HepG2 (cell line): ENCODE data around the gene CMTM4. TPM values are rescaled to one million over a fixed set of nuclear protein-coding genes. Genes with fewer than 3 reads are reported as not detected.

Experiments used
- ARNTL ChIP-seq: sonication (generic); formaldehyde crosslinking; IDR thresholded peaks from 2 replicates; pipeline ENCODE4 v1.4.0; 2020; ENCODE audit warnings: mild to moderate bottlenecking, missing genetic modification reagents
- CAMTA2 ChIP-seq: sonication (generic); formaldehyde crosslinking; IDR thresholded peaks from 2 replicates; pipeline ENCODE4 v1.4.0; 2020; ENCODE audit warnings: mild to moderate bottlenecking, missing genetic modification reagents, borderline replicate concordance
- IRX3 ChIP-seq: sonication (generic); formaldehyde crosslinking; IDR thresholded peaks from 2 replicates; pipeline ENCODE4 v1.8.1; 2023; ENCODE audit warnings: mild to moderate bottlenecking, low read depth, missing genetic modification reagents, borderline replicate concordance
- MED1 ChIP-seq: sonication (generic); formaldehyde crosslinking; IDR thresholded peaks from 2 replicates; pipeline ENCODE4 v1.4.0; 2020; ENCODE audit warnings: missing genetic modification reagents
- MEIS2 ChIP-seq: sonication (generic); formaldehyde crosslinking; IDR thresholded peaks from 2 replicates; pipeline ENCODE4 v1.9.0; 2021; ENCODE audit warnings: mild to moderate bottlenecking, missing genetic modification reagents
- MZF1 ChIP-seq: sonication (generic); formaldehyde crosslinking; IDR thresholded peaks from 2 replicates; pipeline ENCODE4 v1.8.1; 2023; ENCODE audit warnings: mild to moderate bottlenecking, missing genetic modification reagents, borderline replicate concordance
- PAX8 ChIP-seq: sonication (generic); formaldehyde crosslinking; IDR thresholded peaks from 2 replicates; pipeline ENCODE4 v1.8.0; 2022; ENCODE audit warnings: mild to moderate bottlenecking, missing genetic modification reagents, borderline replicate concordance
- SMARCE1 ChIP-seq: fragments of 450-650 bp; IDR thresholded peaks from 2 replicates; pipeline ENCODE4 v1.6.1; 2017; ENCODE audit warnings: borderline replicate concordance
- TBL1XR1 ChIP-seq: fragments of 150-350 bp; IDR thresholded peaks from 2 replicates; pipeline ENCODE4 v1.6.1; 2014; ENCODE audit warnings: borderline replicate concordance, low read length; ENCODE audit not compliant: partially characterized antibody
- TRIM24 ChIP-seq: sonication (generic); formaldehyde crosslinking; IDR thresholded peaks from 2 replicates; pipeline ENCODE4 v1.8.0; 2022; ENCODE audit warnings: mild to moderate bottlenecking, missing genetic modification reagents
- ZC3H13 ChIP-seq: sonication (generic); formaldehyde crosslinking; IDR thresholded peaks from 2 replicates; pipeline ENCODE4 v1.8.1; 2023; ENCODE audit warnings: mild to moderate bottlenecking, missing genetic modification reagents, moderate library complexity
- ZKSCAN8 ChIP-seq: IDR thresholded peaks from 2 replicates; pipeline ENCODE4 v1.6.1; 2016; ENCODE audit warnings: borderline replicate concordance, missing genetic modification reagents, missing compliant biosample characterization
- ZNF225 ChIP-seq: sonication (generic); formaldehyde crosslinking; IDR thresholded peaks from 2 replicates; pipeline ENCODE4 v1.4.0; 2020; ENCODE audit warnings: mild to moderate bottlenecking, missing genetic modification reagents
- ZNF282 ChIP-seq: fragments of 450-650 bp; IDR thresholded peaks from 2 replicates; pipeline ENCODE4 v1.6.1; 2018; ENCODE audit not compliant: partially characterized antibody
- ZNF367 ChIP-seq: sonication (generic); formaldehyde crosslinking; IDR thresholded peaks from 2 replicates; pipeline ENCODE4 v1.4.0; 2020; ENCODE audit warnings: missing genetic modification reagents, borderline replicate concordance
- ZNF432 ChIP-seq: sonication (generic); formaldehyde crosslinking; IDR thresholded peaks from 2 replicates; pipeline ENCODE4 v1.5.0; 2020; ENCODE audit warnings: missing genetic modification reagents, mild to moderate bottlenecking, borderline replicate concordance
- ZNF460 ChIP-seq: sonication (generic); formaldehyde crosslinking; IDR thresholded peaks from 2 replicates; pipeline ENCODE4 v1.5.1; 2020; ENCODE audit warnings: missing genetic modification reagents, mild to moderate bottlenecking, borderline replicate concordance
- ZNF614 ChIP-seq: IDR thresholded peaks from 2 replicates; pipeline ENCODE4 v1.6.1; 2018; ENCODE audit warnings: missing biosample characterization, missing genetic modification reagents, inconsistent platforms, borderline replicate concordance
- polyA plus RNA-seq, 8 experiments: library from polyadenylated mRNA; depleted of rRNA in 3 of 8; stranded (reverse) in 7 of 8; unstranded in 1 of 8; fragments of >200 nt; fragmentation: Illumina TruSeq in 4 of 8; extraction: Trizol in 4 of 8; gene quantifications; 2 replicates each; pipeline versions ENCODE4 v1.2.1 to v1.2.3, GENCODE V29; 2011 to 2016; ENCODE audit warnings: low read depth in 4 of 8, missing spikeins in 1 of 8, mixed read lengths in 1 of 8; ENCODE audit not compliant: insufficient read depth in 1 of 8
- total RNA-seq, 5 experiments: library from RNA; depleted of rRNA; stranded (reverse); fragments of >200 nt; fragmentation: Illumina TruSeq; extraction: Trizol; gene quantifications; 2 replicates each; pipeline ENCODE4 v1.2.3, GENCODE V29; 2016; ENCODE audit warnings: low read depth in 1 of 5
- TF ChIP-seq, protein P1 (sequence below): sonication (generic); formaldehyde crosslinking; IDR thresholded peaks from 2 replicates; pipeline ENCODE4 v1.4.0; 2020; ENCODE audit warnings: missing genetic modification reagents, borderline replicate concordance
- TF ChIP-seq, protein P2 (sequence below), 2 experiments: sonication (generic) in 1 of 2; formaldehyde crosslinking in 1 of 2; IDR thresholded peaks; 2 replicates each; pipeline versions ENCODE4 v1.6.1 to v1.9.0; 2014 to 2022; ENCODE audit warnings: antibody characterized with exemption in 1 of 2, borderline replicate concordance in 1 of 2, inconsistent platforms in 1 of 2, low read depth in 1 of 2, missing genetic modification reagents in 1 of 2

The CMTM4 gene
- total and polyA plus RNA-seq, 2 of the 13 experiments (the other 11 are each of a cell fraction or from before 2014, with no cell fraction given), result 32.0 to 36.3 TPM

DNA sequence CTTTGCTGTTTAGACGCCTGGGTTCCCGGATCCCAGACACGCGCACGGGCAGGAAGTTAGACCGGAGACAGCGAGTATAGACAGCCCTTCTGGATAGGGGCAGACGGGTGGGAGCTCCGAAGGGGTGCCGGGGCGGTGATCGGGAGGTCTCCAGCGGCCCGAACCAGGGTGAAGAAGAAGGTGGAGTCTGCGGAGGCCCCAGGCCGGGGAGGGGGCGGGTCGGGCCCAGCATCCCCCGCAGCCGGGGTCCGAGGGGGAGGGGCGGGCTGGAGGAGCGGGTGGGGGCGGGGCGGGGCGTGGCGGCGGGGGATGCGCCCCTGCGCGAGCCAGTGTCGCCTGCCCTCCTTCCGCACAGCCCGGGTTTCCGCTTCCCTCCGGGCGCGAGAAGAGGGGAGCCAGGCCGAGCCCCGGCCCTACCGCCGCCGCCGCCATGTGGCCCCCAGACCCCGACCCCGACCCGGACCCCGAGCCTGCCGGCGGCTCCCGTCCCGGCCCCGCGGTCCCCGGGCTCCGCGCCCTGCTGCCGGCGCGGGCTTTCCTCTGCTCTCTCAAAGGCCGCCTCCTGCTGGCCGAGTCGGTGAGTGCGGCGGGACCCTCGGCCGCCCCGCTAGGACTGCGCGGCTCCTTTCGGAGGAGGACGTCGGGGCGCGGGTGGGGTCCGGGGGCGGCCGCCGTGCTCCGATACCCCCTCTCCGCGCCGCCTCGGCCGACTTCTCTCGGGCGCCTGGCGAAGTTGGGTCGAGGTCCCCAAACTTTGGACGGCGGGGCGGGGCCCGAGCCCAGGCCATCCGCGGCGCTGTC is 92.0 kb downstream of the CMTM4 start, which contains the start of gene CMTM3 (continued):
- TF ChIP-seq, protein P1, sequence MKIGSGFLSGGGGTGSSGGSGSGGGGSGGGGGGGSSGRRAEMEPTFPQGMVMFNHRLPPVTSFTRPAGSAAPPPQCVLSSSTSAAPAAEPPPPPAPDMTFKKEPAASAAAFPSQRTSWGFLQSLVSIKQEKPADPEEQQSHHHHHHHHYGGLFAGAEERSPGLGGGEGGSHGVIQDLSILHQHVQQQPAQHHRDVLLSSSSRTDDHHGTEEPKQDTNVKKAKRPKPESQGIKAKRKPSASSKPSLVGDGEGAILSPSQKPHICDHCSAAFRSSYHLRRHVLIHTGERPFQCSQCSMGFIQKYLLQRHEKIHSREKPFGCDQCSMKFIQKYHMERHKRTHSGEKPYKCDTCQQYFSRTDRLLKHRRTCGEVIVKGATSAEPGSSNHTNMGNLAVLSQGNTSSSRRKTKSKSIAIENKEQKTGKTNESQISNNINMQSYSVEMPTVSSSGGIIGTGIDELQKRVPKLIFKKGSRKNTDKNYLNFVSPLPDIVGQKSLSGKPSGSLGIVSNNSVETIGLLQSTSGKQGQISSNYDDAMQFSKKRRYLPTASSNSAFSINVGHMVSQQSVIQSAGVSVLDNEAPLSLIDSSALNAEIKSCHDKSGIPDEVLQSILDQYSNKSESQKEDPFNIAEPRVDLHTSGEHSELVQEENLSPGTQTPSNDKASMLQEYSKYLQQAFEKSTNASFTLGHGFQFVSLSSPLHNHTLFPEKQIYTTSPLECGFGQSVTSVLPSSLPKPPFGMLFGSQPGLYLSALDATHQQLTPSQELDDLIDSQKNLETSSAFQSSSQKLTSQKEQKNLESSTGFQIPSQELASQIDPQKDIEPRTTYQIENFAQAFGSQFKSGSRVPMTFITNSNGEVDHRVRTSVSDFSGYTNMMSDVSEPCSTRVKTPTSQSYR, result peak; percentile 68; the same call in 1 of the 2 replicates
- no peak for TF ChIP-seq TRIM24 (CRISPR knock-in tag)
- TF ChIP-seq MEIS2, result peak; percentile 17
- TF ChIP-seq ZKSCAN8 (CRISPR knock-in tag), result no peak
- TF ChIP-seq MZF1 (CRISPR knock-in tag), result no peak
- no peak for TF ChIP-seq ZNF614
- TF ChIP-seq SMARCE1, result no peak
- TF ChIP-seq ZNF367 (CRISPR knock-in tag), result no peak
- TF ChIP-seq ZNF432 (CRISPR knock-in tag), result no peak
- TF ChIP-seq ZNF282, result no peak
- TF ChIP-seq ZC3H13 (CRISPR knock-in tag), result no peak
- no peak for TF ChIP-seq TBL1XR1
- 0 out of 2 replicates have a peak, but pooled peaks have one; percentile 62 for TF ChIP-seq PAX8
- TF ChIP-seq, protein P2, sequence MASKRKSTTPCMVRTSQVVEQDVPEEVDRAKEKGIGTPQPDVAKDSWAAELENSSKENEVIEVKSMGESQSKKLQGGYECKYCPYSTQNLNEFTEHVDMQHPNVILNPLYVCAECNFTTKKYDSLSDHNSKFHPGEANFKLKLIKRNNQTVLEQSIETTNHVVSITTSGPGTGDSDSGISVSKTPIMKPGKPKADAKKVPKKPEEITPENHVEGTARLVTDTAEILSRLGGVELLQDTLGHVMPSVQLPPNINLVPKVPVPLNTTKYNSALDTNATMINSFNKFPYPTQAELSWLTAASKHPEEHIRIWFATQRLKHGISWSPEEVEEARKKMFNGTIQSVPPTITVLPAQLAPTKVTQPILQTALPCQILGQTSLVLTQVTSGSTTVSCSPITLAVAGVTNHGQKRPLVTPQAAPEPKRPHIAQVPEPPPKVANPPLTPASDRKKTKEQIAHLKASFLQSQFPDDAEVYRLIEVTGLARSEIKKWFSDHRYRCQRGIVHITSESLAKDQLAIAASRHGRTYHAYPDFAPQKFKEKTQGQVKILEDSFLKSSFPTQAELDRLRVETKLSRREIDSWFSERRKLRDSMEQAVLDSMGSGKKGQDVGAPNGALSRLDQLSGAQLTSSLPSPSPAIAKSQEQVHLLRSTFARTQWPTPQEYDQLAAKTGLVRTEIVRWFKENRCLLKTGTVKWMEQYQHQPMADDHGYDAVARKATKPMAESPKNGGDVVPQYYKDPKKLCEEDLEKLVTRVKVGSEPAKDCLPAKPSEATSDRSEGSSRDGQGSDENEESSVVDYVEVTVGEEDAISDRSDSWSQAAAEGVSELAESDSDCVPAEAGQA (IDR thresholded peaks at IDR 0.05; ENCODE audit: low read depth), result no peak
- TF ChIP-seq, protein P2 (CRISPR knock-in tag; IDR thresholded peaks at IDR 0.05; ENCODE audit: borderline replicate concordance), result no peak
- no peak for TF ChIP-seq CAMTA2
- no peak for TF ChIP-seq IRX3 (CRISPR knock-in tag)
- TF ChIP-seq ZNF460 (CRISPR knock-in tag), result no peak
- peak; percentile 11; the same call in 1 of the 2 replicates for TF ChIP-seq MED1 (CRISPR knock-in tag)
- TF ChIP-seq ZNF225 (CRISPR knock-in tag), result no peak
- no peak; the same call in 1 of the 2 replicates for TF ChIP-seq ARNTL (CRISPR knock-in tag)
